SJCRH30 (cell line): ENCODE data around the gene ERLIN1. TPM values are rescaled to one million over a fixed set of nuclear protein-coding genes. Genes with fewer than 3 reads are reported as not detected.

Experiments used
- DNase-seq, 2 experiments: peaks; one replicate each; pipeline ENCODE4 v3.0.0-alpha.2; 2015 to 2020
- H3K27ac ChIP-seq: fragments of 250-450 bp; sonication (Bioruptor Pico); 2 replicates; pipeline ENCODE4 v1.5.1; 2020; ENCODE audit warnings: mild to moderate bottlenecking, moderate library complexity
- H3K27me3 ChIP-seq: fragments of 250-450 bp; sonication (Bioruptor Pico); 2 replicates; pipeline ENCODE4 v1.5.1; 2020; ENCODE audit warnings: mild to moderate bottlenecking, moderate library complexity
- H3K36me3 ChIP-seq: fragments of 250-450 bp; sonication (Bioruptor Pico); 2 replicates; pipeline ENCODE4 v1.5.1; 2020; ENCODE audit warnings: mild to moderate bottlenecking, moderate library complexity
- H3K4me1 ChIP-seq: fragments of 250-450 bp; sonication (Bioruptor Pico); 2 replicates; pipeline ENCODE4 v1.5.1; 2020; ENCODE audit warnings: mild to moderate bottlenecking, moderate library complexity
- H3K4me3 ChIP-seq: fragments of 250-450 bp; sonication (Bioruptor Pico); 2 replicates; pipeline ENCODE4 v1.5.1; 2020; ENCODE audit warnings: mild to moderate bottlenecking, moderate library complexity
- H3K9me3 ChIP-seq: fragments of 250-450 bp; sonication (Bioruptor Pico); replicated peaks from 2 replicates; pipeline ENCODE4 v1.5.1; 2020; ENCODE audit warnings: mild to moderate bottlenecking, moderate library complexity
- total RNA-seq: library from RNA; depleted of rRNA; stranded (reverse); fragments of >200 nt; shearing (Covaris generic); gene quantifications from 2 replicates; pipeline ENCODE4 v1.2.3, GENCODE V29; 2014

Gene ERLIN1
- total RNA-seq, 1 experiment from 2014 or later: 43.2 TPM

- H3K4me3 ChIP-seq: peak overlapping the region; percentile 74
- no peak overlapping the region for H3K27ac ChIP-seq
- H3K9me3 ChIP-seq: no peaks in the 10 kb centered on the region
- DNase-seq: no peak
- peaks cover 14% of the 10 kb centered on the region for H3K4me1 ChIP-seq
- H3K27me3 ChIP-seq: no peaks in the 10 kb centered on the region
- H3K36me3 ChIP-seq: peaks cover 27% of the 10 kb centered on the region
Measured at GRCh38 chr10:100184426-100184825, 1.4 kb downstream of the ERLIN1 start.

- Histone ChIP-seq H3K4me3 (no peak overlapping the region), H3K4me1 (peaks cover 14% of the 10 kb centered on the region), H3K27me3 (no peaks in the 10 kb centered on the region), H3K9me3 (no peaks in the 10 kb centered on the region), H3K36me3 (peaks cover 31% of the 10 kb centered on the region), H3K27ac (no peak overlapping the region)
- no peak for DNase-seq
Measured at GRCh38 chr10:100183481-100183880, 2.3 kb downstream of the ERLIN1 start.

GRCh38 chr10:100182908-100183307 lies 2.9 kb downstream of the ERLIN1 start:
- Histone ChIP-seq H3K27me3 (no peaks in the 10 kb centered on the region), H3K27ac (no peak overlapping the region), H3K4me1 (peaks cover 14% of the 10 kb centered on the region), H3K9me3 (no peaks in the 10 kb centered on the region), H3K4me3 (no peak overlapping the region), H3K36me3 (peaks cover 33% of the 10 kb centered on the region)
- DNase-seq: no peak

- no peak for DNase-seq
- H3K4me1 ChIP-seq: peaks cover 10% of the 10 kb centered on the region
- no peaks in the 10 kb centered on the region for H3K9me3 ChIP-seq
- no peaks in the 10 kb centered on the region for H3K27me3 ChIP-seq
- no peak overlapping the region for H3K27ac ChIP-seq
- peaks cover 40% of the 10 kb centered on the region for H3K36me3 ChIP-seq
- H3K4me3 ChIP-seq: no peak overlapping the region
Measured at GRCh38 chr10:100182281-100182680, 3.5 kb downstream of the ERLIN1 start.

GRCh38 chr10:100175875-100176274 lies 10.0 kb downstream of the ERLIN1 start:
- no peak for DNase-seq
- Histone ChIP-seq H3K27me3 (no peaks in the 10 kb centered on the region), H3K9me3 (no peaks in the 10 kb centered on the region), H3K36me3 (peaks cover 73% of the 10 kb centered on the region), H3K4me1 (no peaks in the 10 kb centered on the region), H3K27ac (no peak overlapping the region), H3K4me3 (no peak overlapping the region)

GRCh38 chr10:100174699-100175677 lies 10.8 kb downstream of the ERLIN1 start:
- H3K36me3 ChIP-seq: peaks cover 68% of the 10 kb centered on the region
- no peaks in the 10 kb centered on the region for H3K27me3 ChIP-seq
- H3K27ac ChIP-seq: no peak overlapping the region

GRCh38 chr10:100173035-100173434 lies 12.8 kb downstream of the ERLIN1 start:
- Histone ChIP-seq H3K36me3 (peaks cover 67% of the 10 kb centered on the region), H3K9me3 (no peaks in the 10 kb centered on the region), H3K27ac (no peak overlapping the region), H3K4me1 (no peaks in the 10 kb centered on the region), H3K4me3 (no peak overlapping the region), H3K27me3 (no peaks in the 10 kb centered on the region)
- DNase-seq: no peak

More at GRCh38 chr10:100174699-100175677, 10.8 kb downstream of the ERLIN1 start:
- Histone ChIP-seq H3K4me3 (no peak overlapping the region), H3K4me1 (no peaks in the 10 kb centered on the region), H3K9me3 (no peaks in the 10 kb centered on the region)
- no peak for DNase-seq

- Histone ChIP-seq H3K27me3 (no peaks in the 10 kb centered on the region), H3K4me1 (no peaks in the 10 kb centered on the region), H3K36me3 (peaks cover 65% of the 10 kb centered on the region), H3K27ac (no peak overlapping the region), H3K4me3 (no peak overlapping the region), H3K9me3 (no peaks in the 10 kb centered on the region)
- no peak for DNase-seq
Measured at GRCh38 chr10:100172349-100172748, 13.5 kb downstream of the ERLIN1 start.

GRCh38 chr10:100168313-100168643 lies 17.6 kb downstream of the ERLIN1 start:
- peaks cover 55% of the 10 kb centered on the region for H3K36me3 ChIP-seq
- no peak overlapping the region for H3K27ac ChIP-seq
- no peak for DNase-seq
- H3K9me3 ChIP-seq: no peaks in the 10 kb centered on the region
- no peaks in the 10 kb centered on the region for H3K4me1 ChIP-seq
- H3K4me3 ChIP-seq: no peak overlapping the region
- no peaks in the 10 kb centered on the region for H3K27me3 ChIP-seq

- Histone ChIP-seq H3K27ac (no peak overlapping the region), H3K9me3 (no peaks in the 10 kb centered on the region), H3K36me3 (peaks cover 54% of the 10 kb centered on the region), H3K4me1 (no peaks in the 10 kb centered on the region), H3K4me3 (no peak overlapping the region), H3K27me3 (no peaks in the 10 kb centered on the region)
- DNase-seq: no peak
Measured at GRCh38 chr10:100167553-100168312, 18.1 kb downstream of the ERLIN1 start.

- H3K4me3 ChIP-seq: no peak overlapping the region
- H3K4me1 ChIP-seq: no peaks in the 10 kb centered on the region
- H3K27ac ChIP-seq: no peak overlapping the region
- H3K27me3 ChIP-seq: no peaks in the 10 kb centered on the region
- DNase-seq: no peak
- H3K9me3 ChIP-seq: no peaks in the 10 kb centered on the region
- H3K36me3 ChIP-seq: peaks cover 60% of the 10 kb centered on the region
Measured at GRCh38 chr10:100163704-100164621, 21.9 kb downstream of the ERLIN1 start.

- DNase-seq: no peak
- H3K36me3 ChIP-seq: peaks cover 67% of the 10 kb centered on the region
Measured at GRCh38 chr10:100162696-100163095, 23.1 kb downstream of the ERLIN1 start.

GRCh38 chr10:100158044-100158805 lies 27.6 kb downstream of the ERLIN1 start:
- H3K4me3 ChIP-seq: no peak overlapping the region
- no peaks in the 10 kb centered on the region for H3K27me3 ChIP-seq
- peaks cover 83% of the 10 kb centered on the region for H3K36me3 ChIP-seq
- DNase-seq: no peak
- no peaks in the 10 kb centered on the region for H3K4me1 ChIP-seq
- no peaks in the 10 kb centered on the region for H3K9me3 ChIP-seq
- H3K27ac ChIP-seq: no peak overlapping the region

More at GRCh38 chr10:100162696-100163095, 23.1 kb downstream of the ERLIN1 start:
- no peaks in the 10 kb centered on the region for H3K4me1 ChIP-seq
- H3K4me3 ChIP-seq: no peak overlapping the region
- no peaks in the 10 kb centered on the region for H3K9me3 ChIP-seq
- H3K27me3 ChIP-seq: no peaks in the 10 kb centered on the region
- H3K27ac ChIP-seq: no peak overlapping the region

GRCh38 chr10:100157156-100157555 lies 28.7 kb downstream of the ERLIN1 start:
- H3K27ac ChIP-seq: no peak overlapping the region
- peaks cover 83% of the 10 kb centered on the region for H3K36me3 ChIP-seq
- no peaks in the 10 kb centered on the region for H3K4me1 ChIP-seq
- H3K27me3 ChIP-seq: no peaks in the 10 kb centered on the region
- no peaks in the 10 kb centered on the region for H3K9me3 ChIP-seq
- no peak overlapping the region for H3K4me3 ChIP-seq
- no peak for DNase-seq
